Embryonic facial prominence (tissue), 1 donor: ENCODE measurements around the gene EYS.
"Not testable (repeated sequence)": the region's sequence is repeated elsewhere in the genome, so short reads cannot be mapped to it uniquely, and the experiment has no call there.

Source experiments
- DNase-seq: peaks from one replicate; pipeline ENCODE4 v3.0.0-alpha.2; 2016; ENCODE audit errors: extremely low spot score

Gene EYS

DNA sequence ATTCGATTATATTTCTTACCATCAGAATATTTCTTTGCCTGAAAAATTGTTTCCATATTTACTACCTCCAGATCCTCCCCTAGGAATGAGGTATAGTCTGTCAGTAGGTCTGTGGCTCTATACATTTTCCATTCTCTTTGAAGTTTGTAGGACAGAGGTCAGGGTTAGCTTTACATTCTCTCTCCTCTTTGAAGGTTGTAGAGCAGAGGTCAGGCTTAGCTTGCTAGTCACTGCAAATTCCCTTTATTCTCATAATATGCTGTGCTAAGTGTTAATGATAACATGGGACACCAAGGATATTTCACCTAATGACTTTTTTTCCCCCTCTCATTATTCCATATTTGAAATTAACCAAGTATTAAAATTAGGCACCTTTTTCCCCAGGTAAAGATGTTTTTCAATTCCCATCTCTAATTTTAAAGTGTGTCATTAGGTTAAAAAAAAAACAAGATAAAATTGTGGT, 1660.2 kb downstream of the EYS start:
- no peak for DNase-seq

- DNase-seq, result no peak
These were observed 1665.7 kb downstream of the EYS start for GRCh38 chr6:64041373-64041772.

GRCh38 chr6:64040113-64040512, 1666.9 kb downstream of the EYS start:
- DNase-seq, result no peak

GRCh38 chr6:64037427-64037826, 1669.6 kb downstream of the EYS start:
- DNase-seq, result no peak

- DNase-seq, result no peak
These were observed 1671.9 kb downstream of the EYS start for GRCh38 chr6:64034910-64035655.

GRCh38 chr6:64034291-64034690, 1672.7 kb downstream of the EYS start:
- no peak for DNase-seq

DNA sequence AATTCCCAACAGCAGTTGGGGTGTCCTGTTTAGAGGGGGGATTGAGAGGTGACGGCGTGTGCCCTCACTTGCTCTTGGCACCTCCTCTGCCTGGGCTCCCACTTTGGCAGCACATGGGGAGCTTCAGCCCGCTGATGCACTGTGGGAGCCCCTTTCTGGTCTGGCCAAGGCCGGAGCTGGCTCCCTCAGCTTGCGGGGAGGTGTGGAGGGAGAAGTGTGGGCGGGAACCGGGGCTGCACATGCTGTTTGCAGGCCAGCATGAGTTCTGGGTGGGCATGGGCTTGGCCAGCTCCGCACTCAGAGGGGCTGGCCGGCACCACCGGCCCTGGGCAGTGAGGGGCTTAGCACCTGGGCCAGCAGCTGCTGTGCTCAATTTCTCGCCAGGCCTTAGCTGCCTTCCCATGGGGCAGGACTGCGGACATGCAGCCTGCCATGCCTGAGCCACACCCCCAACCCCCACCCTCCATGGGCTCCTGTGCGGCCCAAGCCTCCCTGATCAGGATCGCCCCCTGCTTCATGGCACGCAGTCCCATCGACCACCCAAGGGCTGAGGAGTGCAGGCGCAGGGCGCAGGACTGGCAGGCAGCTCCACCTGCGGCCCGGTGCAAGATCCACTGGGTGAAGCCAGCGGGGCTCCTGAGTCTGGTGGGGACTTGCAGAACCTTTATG, 1675.9 kb downstream of the EYS start:
- not testable (repeated sequence) for DNase-seq

GRCh38 chr6:64023693-64024092, 1683.3 kb downstream of the EYS start:
- no peak for DNase-seq

GRCh38 chr6:64014595-64014994, 1692.4 kb downstream of the EYS start:
- DNase-seq, result no peak

- no peak for DNase-seq
These were observed 1694.0 kb downstream of the EYS start for GRCh38 chr6:64013011-64013410.

DNA sequence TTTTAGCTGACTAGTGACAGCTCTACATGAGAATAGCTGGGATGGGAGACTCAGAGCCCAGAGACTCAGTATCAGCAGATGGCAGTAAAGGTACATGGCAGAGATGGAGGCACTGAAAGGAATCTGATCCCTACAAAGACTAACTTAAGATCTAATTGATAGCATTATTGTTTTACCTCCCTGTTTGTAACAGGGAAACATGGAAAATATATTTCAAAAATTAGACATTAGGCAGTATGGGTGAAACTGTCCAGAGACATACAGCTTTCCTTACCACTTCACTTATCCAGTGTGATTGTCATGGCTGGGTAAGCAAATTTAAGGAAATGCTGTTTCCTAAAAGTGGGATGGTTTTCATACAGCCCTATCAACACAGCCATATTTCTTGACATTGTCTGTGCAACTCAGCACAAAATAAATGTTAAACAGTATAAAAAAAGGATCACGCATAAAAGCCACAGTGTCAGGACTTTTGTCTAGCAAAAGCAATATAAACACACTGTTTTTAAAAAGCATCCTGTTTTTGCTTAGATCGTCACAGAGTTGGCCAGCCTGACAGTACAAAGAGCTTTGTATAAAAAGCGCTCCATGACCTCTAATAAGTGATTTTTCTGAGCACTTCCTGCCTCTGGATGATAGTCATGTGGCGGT, 1694.5 kb downstream of the EYS start:
- peak; percentile 53 for DNase-seq

DNA sequence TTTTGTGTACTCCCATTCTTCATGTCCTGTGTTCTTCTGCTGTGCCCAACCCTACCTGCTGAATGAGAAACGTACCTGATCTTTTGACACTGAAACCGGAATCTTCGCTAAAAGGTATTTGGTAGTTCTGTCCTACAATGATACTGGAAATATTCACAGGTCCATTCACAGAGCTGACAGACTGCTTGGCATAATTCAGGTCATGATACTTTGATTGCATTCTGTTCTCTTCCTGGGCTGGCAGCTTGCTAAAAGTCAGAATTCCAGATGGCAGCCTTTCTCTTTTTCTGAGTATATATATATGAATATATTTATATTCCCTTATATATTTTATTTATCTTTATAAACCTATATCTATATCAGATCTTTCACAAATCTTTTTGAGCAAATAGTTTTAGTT, 1696.4 kb downstream of the EYS start:
- DNase-seq, result no peak

DNA sequence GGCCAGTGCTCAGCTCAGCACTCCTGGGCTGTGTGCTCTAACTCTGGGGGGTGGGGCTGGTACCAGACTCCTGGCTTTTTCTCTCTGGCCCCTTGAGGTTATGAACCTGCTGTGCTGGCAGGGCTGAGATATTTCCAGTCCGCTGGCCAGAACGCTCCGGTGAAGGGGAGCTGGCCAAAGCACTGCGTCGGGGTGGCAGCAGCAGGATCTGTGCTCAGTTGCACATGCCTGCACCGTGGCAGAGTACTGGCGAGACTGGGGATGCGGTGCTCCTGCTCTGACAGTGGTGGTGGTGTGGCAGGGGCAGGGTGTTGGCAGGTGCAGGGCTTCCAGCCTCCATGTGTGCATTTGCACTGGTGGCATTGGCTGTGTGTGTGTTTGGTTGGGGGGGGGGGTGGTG, 1697.0 kb downstream of the EYS start:
- no peak for DNase-seq

GRCh38 chr6:64006246-64006645, 1700.8 kb downstream of the EYS start:
- no peak for DNase-seq

- DNase-seq, result no peak
These were observed 1706.1 kb downstream of the EYS start for GRCh38 chr6:64000818-64001491.

- no peak for DNase-seq
These were observed 1707.4 kb downstream of the EYS start for GRCh38 chr6:63999613-64000012.

DNA sequence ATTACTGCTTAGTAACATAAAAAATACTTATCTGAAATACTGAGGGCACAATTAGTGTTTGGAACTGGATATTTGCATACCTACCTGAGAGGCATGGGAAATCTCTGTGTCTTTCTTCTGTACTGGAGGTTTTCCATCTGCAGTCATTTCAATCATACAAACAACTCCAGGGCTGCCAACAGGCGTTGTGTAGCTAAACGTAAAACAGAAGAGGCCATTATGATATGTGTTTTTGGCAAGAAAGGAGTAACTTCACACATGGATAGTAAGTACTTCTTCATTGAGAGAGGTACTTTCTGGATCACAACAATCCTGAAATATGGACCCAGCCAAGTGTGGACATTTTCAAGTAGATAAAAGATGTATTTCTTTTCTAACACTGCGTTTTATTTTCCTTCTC, 1708.0 kb downstream of the EYS start:
- no peak for DNase-seq

GRCh38 chr6:63997734-63998133, 1709.3 kb downstream of the EYS start:
- no peak for DNase-seq

DNA sequence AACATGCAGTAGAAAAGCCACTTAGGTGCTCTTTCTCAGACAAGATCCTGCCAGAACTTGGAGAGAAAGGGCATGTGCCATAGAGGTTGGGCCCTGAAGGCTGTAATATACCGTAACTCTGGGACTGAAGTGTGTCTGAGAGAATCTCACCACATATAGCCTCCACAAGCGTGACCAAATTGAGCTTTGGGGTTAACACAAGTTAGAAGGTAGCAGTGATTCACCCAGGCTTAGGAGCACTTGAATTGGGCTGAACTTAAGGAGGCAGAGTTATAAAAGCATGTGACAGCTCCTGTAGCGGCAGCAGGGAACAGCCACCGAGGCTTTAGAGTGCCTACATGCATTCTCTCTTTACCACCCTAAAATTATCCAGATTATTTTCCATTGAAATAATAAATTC, 1709.8 kb downstream of the EYS start:
- DNase-seq, result no peak

DNA sequence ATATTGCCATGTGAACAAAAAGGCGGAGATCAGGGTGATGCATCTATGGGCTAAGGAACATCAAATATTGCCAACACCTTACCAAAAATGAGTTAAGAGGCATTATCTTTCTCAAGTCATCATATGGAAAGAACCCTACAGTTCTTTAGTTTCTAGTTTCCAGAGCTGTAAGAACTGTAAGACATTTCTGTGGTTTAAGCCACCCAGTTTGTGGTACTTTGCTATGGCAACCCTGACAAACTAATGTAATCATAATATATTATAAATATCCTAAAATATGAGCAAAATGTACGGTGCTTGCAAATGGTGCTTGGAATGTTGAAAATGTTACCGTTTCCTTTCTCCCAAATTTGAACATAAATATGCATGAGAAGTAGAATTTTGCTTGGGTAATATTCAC, 1721.8 kb downstream of the EYS start:
- no peak for DNase-seq

- no peak for DNase-seq
These were observed 1731.3 kb downstream of the EYS start for GRCh38 chr6:63975699-63976098.

GRCh38 chr6:63968650-63969049, 1738.4 kb downstream of the EYS start:
- DNase-seq, result no peak
